ENCODE measurements around the gene NMRK2. TPM values are rescaled to one million over a fixed set of nuclear protein-coding genes. Genes with fewer than 3 reads are reported as not detected.
"Not testable (repeated sequence)": the region's sequence is repeated elsewhere in the genome, so short reads cannot be mapped to it uniquely, and the experiment has no call there.

Gene NMRK2
- polyA plus RNA-seq, 1 of the 3 experiments (the other 2 are of a cell fraction) = not detected

GRCh38 chr19:3938300-3938950, 5.6 kb downstream of the NMRK2 start:
- H4K20me1 ChIP-seq (ENCODE audit: insufficient read depth); H3K4me3 ChIP-seq (ENCODE audit: low read depth in 2 of 2, low read length in 1 of 2); DNase-seq; H3K9ac ChIP-seq; H3K9me3 ChIP-seq; H3K36me3 ChIP-seq (replicated peaks in 1 of 2; ENCODE audit: control insufficient read depth in 1 of 2, insufficient read depth in 2 of 2, low read length in 1 of 2); H3F3A ChIP-seq (replicated peaks; ENCODE audit: insufficient read depth); H2AFZ ChIP-seq (ENCODE audit: low read depth); H3K79me2 ChIP-seq (ENCODE audit: insufficient read depth); CTCF ChIA-PET; H3K4me1 ChIP-seq (ENCODE audit: control insufficient read depth in 1 of 2, insufficient read depth in 2 of 2, low read depth in 1 of 2, low read length in 1 of 2); POLR2A ChIA-PET; H3K27ac ChIP-seq (ENCODE audit: low read depth in 2 of 2, low read length in 1 of 2); H3K9me2 ChIP-seq; H3K4me2 ChIP-seq: not testable (repeated sequence)
- H3K27me3 ChIP-seq (ENCODE audit: insufficient read depth) = peaks cover 12% of the 10 kb centered on the region
- WGBS (ENCODE audit: low lambda C conversion rate) = 77% methylated on average over 22 of the region's 22 CpGs

DNA sequence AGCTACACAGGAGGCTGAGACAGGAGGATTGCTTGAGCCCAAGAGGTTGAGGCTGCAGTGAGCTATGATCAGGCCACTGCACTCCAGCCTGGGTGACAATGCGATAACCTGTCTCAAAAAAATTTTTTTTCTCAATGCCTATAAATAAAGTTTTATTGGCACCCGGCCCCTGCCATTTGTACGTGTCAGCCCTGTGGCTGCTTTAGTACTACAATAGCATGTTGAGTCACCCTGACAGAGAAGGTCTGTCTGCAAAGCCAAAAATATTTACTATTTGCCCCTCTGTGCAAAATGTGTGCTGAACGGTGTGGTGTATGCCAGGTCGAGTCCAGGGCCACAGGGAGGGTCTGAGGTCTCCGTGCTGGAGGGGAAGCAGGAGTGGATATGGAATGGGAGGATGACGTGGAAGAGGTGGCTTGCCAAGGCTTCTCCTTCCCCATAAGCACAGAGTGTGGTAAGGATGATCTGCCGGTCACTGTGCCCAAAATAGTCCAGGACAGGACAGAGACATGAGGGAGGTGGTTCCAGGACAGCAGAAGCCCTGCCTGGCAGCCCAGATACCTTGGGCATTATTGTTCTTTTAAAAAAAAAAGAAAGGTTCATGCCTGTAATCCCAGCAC, 10.0 kb downstream of the NMRK2 start:
- ChIA-PET CTCF (no interaction called here), POLR2A (no interaction called here)
- Histone ChIP-seq H3K36me3 (replicated peaks in 1 of 2; ENCODE audit: control insufficient read depth in 1 of 2, insufficient read depth in 2 of 2, low read length in 1 of 2) (no peaks in the 10 kb centered on the region), H4K20me1 (ENCODE audit: insufficient read depth) (no peaks in the 10 kb centered on the region), H3K27ac (ENCODE audit: low read depth in 2 of 2, low read length in 1 of 2) (no peak overlapping the region), H2AFZ (ENCODE audit: low read depth) (no peak overlapping the region), H3K9ac (no peak overlapping the region), H3K79me2 (ENCODE audit: insufficient read depth) (no peaks in the 10 kb centered on the region), H3K4me2 (no peak overlapping the region), H3K9me3 (no peaks in the 10 kb centered on the region), H3F3A (replicated peaks; ENCODE audit: insufficient read depth) (no peaks in the 10 kb centered on the region), H3K27me3 (ENCODE audit: insufficient read depth) (no peaks in the 10 kb centered on the region), H3K4me1 (ENCODE audit: control insufficient read depth in 1 of 2, insufficient read depth in 2 of 2, low read depth in 1 of 2, low read length in 1 of 2) (no peaks in the 10 kb centered on the region), H3K4me3 (ENCODE audit: low read depth in 2 of 2, low read length in 1 of 2) (no peak overlapping the region), H3K9me2 (no peaks in the 10 kb centered on the region)
- TF ChIP-seq CHD2 (IDR thresholded peaks at IDR 0.05; ENCODE audit: low read length, partially characterized antibody) (no peak), ELF1 (IDR thresholded peaks at IDR 0.05) (no peak), POLR2AphosphoS5 (IDR thresholded peaks at IDR 0.05; ENCODE audit: low read depth, low read length) (no peak), RCOR1 (IDR thresholded peaks at IDR 0.05; ENCODE audit: low read length) (no peak), PBX3 (IDR thresholded peaks at IDR 0.05) (no peak), ZBTB33 (IDR thresholded peaks at IDR 0.05; ENCODE audit: borderline replicate concordance, low read depth) (no peak), RAD21 (IDR thresholded peaks at IDR 0.05; ENCODE audit: low read length) (no peak), EP300 (IDR thresholded peaks at IDR 0.05; ENCODE audit: borderline replicate concordance in 1 of 2, low read depth in 1 of 2, low read length in 1 of 2) (no peak), TAF1 (IDR thresholded peaks at IDR 0.05; ENCODE audit: borderline replicate concordance, low read depth, low read length) (no peak), NFIC (IDR thresholded peaks at IDR 0.05; ENCODE audit: borderline replicate concordance) (no peak), JUND (IDR thresholded peaks at IDR 0.05) (no peak), GATA2 (CRISPR knock-in tag; IDR thresholded peaks at IDR 0.05) (no peak), EZH2phosphoT487 (IDR thresholded peaks at IDR 0.05; ENCODE audit: borderline replicate concordance, low read depth) (no peak), TEAD4 (IDR thresholded peaks at IDR 0.05; ENCODE audit: borderline replicate concordance, insufficient read depth) (no peak), SMC3 (IDR thresholded peaks at IDR 0.05; ENCODE audit: low read depth, low read length) (no peak)
- no peak for DNase-seq
- WGBS (ENCODE audit: low lambda C conversion rate) = 70% methylated on average over 8 of the region's 8 CpGs

Data from SK-N-SH (cell line).